CD14-positive monocyte (primary cell): ENCODE data around the gene KLF13. TPM values are rescaled to one million over a fixed set of nuclear protein-coding genes. Genes with fewer than 3 reads are reported as not detected.
A peak's percentile ranks its signal among the peaks of the same experiment; 100 is the strongest.

Source experiments
- DNase-seq, 3 donors: peaks; one replicate each; pipeline ENCODE4 v3.0.0-alpha.2; 2011 to 2022
- H2AFZ ChIP-seq: 2 replicates; pipeline ENCODE4 v1.6.0; 2012; ENCODE audit warnings: mild to moderate bottlenecking, low read depth, low read length, inconsistent platforms; ENCODE audit not compliant: insufficient read depth, poor library complexity, severe bottlenecking
- H3K27ac ChIP-seq, 2 donors: 1 replicate in 1 of 2; 2 replicates in 1 of 2; pipeline ENCODE4 v1.5.1; 2012 to 2013; ENCODE audit warnings: low read length in 2 of 2, control low read depth in 1 of 2, inconsistent platforms in 1 of 2, low read depth in 1 of 2, mild to moderate bottlenecking in 1 of 2
- H3K27me3 ChIP-seq, 2 donors: one replicate each; pipeline versions ENCODE4 v1.6.0 to v1.6.1; 2011 to 2013; ENCODE audit warnings: low read length in 2 of 2; ENCODE audit not compliant: control insufficient read depth in 2 of 2, insufficient read depth in 2 of 2
- H3K36me3 ChIP-seq, 2 donors: replicated peaks in 1 of 2; 1 replicate in 1 of 2; 2 replicates in 1 of 2; pipeline versions ENCODE4 v1.5.1 to v1.6.1; 2012 to 2013; ENCODE audit warnings: low read length in 2 of 2, control low read depth in 1 of 2, inconsistent platforms in 1 of 2, mild to moderate bottlenecking in 1 of 2; ENCODE audit not compliant: insufficient read depth in 2 of 2, control insufficient read depth in 1 of 2
- H3K4me1 ChIP-seq, 2 donors: 1 replicate in 1 of 2; 2 replicates in 1 of 2; pipeline versions ENCODE4 v1.5.1 to v1.6.1; 2012 to 2013; ENCODE audit warnings: low read length in 2 of 2, control low read depth in 1 of 2, inconsistent platforms in 1 of 2, mild to moderate bottlenecking in 1 of 2, moderate library complexity in 1 of 2; ENCODE audit not compliant: insufficient read depth in 2 of 2, control insufficient read depth in 1 of 2
- H3K4me2 ChIP-seq: replicated peaks from 2 replicates; pipeline ENCODE3; 2012; ENCODE audit warnings: low read length, moderate library complexity, mild to moderate bottlenecking; ENCODE audit not compliant: poor library complexity, severe bottlenecking; ENCODE audit errors: extremely low read depth
- H3K4me3 ChIP-seq, 3 experiments: fragments of 200-600 bp in 1 of 3; sonication (generic) in 1 of 3; replicated peaks in 1 of 3; 1 replicate in 2 of 3; 2 replicates in 1 of 3; pipeline ENCODE4 v1.5.1; 2011 to 2013; ENCODE audit warnings: low read length in 3 of 3, mild to moderate bottlenecking in 3 of 3, control low read depth in 2 of 3, low read depth in 2 of 3, inconsistent platforms in 1 of 3, moderate library complexity in 1 of 3
- H3K79me2 ChIP-seq: 2 replicates; pipeline ENCODE4 v1.6.0; 2012; ENCODE audit warnings: mild to moderate bottlenecking, control low read depth, inconsistent platforms, low read length, moderate library complexity; ENCODE audit not compliant: insufficient read depth
- H3K9ac ChIP-seq: 2 replicates; pipeline ENCODE4 v1.6.0; 2017; ENCODE audit warnings: low read length, mild to moderate bottlenecking; ENCODE audit not compliant: insufficient read depth, poor library complexity, severe bottlenecking
- H3K9me3 ChIP-seq, 2 donors: replicated peaks in 1 of 2; 1 replicate in 1 of 2; 2 replicates in 1 of 2; pipeline versions ENCODE4 v1.5.1 to v1.6.1; 2012 to 2013; ENCODE audit warnings: low read length in 2 of 2, control low read depth in 1 of 2; ENCODE audit not compliant: control insufficient read depth in 1 of 2, insufficient read depth in 1 of 2
- H4K20me1 ChIP-seq: 2 replicates; pipeline ENCODE4 v1.6.0; 2012; ENCODE audit warnings: mild to moderate bottlenecking, low read length, control low read depth, moderate library complexity; ENCODE audit not compliant: insufficient read depth
- H3K27ac Mint-ChIP-seq, 7 donors: one replicate each; pipeline ENCODE4 v1.8.0; 2020; ENCODE audit warnings: mild to moderate bottlenecking in 7 of 7, mixed read lengths in 7 of 7, moderate library complexity in 6 of 7, inconsistent platforms in 2 of 7
- H3K27me3 Mint-ChIP-seq, 3 donors: one replicate each; pipeline ENCODE4 v1.8.0; 2021 to 2022; ENCODE audit warnings: low read depth in 3 of 3, mild to moderate bottlenecking in 3 of 3, mixed read lengths in 3 of 3, moderate library complexity in 3 of 3, inconsistent platforms in 1 of 3
- H3K36me3 Mint-ChIP-seq, 2 donors: one replicate each; pipeline ENCODE4 v1.8.0; 2020; ENCODE audit warnings: mixed read lengths in 2 of 2, inconsistent platforms in 1 of 2, mild to moderate bottlenecking in 1 of 2
- H3K4me1 Mint-ChIP-seq: one replicate; pipeline ENCODE4 v1.8.0; 2020; ENCODE audit warnings: mild to moderate bottlenecking, mixed read lengths
- H3K4me3 Mint-ChIP-seq, 2 donors: one replicate each; pipeline ENCODE4 v1.8.0; 2020; ENCODE audit warnings: mild to moderate bottlenecking in 2 of 2, mixed read lengths in 2 of 2, moderate library complexity in 1 of 2
- H3K9me3 Mint-ChIP-seq, 7 donors: one replicate each; pipeline ENCODE4 v1.8.0; 2020 to 2022; ENCODE audit warnings: mixed read lengths in 7 of 7, mild to moderate bottlenecking in 6 of 7, moderate library complexity in 6 of 7, inconsistent platforms in 2 of 7
- WGBS: methylation state at CpG from one replicate; pipeline ENCODE4 v1.1.5; 2013; ENCODE audit warnings: missing lambda C conversion rate; ENCODE audit not compliant: insufficient coverage; 5-methylcytosine and 5-hydroxymethylcytosine counted together
- intact Hi-C, 2 donors: fragments of 100-400 bp; cut with micrococcal nuclease; formaldehyde crosslinking; loops; one replicate each; pipeline versions ENCODE4 v1.15.0 to v1.15.1; 2023
- polyA plus RNA-seq, 3 donors: library from polyadenylated mRNA; depleted of rRNA in 1 of 3; unstranded in 2 of 3; stranded (reverse) in 1 of 3; fragments of 300-500 nt in 2 of 3; fragments of >200 nt in 1 of 3; fragmentation: Illumina TruSeq in 2 of 3; gene quantifications; 1 replicate in 2 of 3; 2 replicates in 1 of 3; pipeline ENCODE4 v1.2.3, GENCODE V29; 2012 to 2021
- TF ChIP-seq, protein P1 (sequence below): fragments of 200-600 bp; IDR thresholded peaks from one replicate; pipeline ENCODE4 v1.8.0; 2022; ENCODE audit warnings: antibody characterized with exemption, mild to moderate bottlenecking

Gene KLF13
- polyA plus RNA-seq, 3 donors = 22.5 to 121 (median 28.0) TPM

DNA sequence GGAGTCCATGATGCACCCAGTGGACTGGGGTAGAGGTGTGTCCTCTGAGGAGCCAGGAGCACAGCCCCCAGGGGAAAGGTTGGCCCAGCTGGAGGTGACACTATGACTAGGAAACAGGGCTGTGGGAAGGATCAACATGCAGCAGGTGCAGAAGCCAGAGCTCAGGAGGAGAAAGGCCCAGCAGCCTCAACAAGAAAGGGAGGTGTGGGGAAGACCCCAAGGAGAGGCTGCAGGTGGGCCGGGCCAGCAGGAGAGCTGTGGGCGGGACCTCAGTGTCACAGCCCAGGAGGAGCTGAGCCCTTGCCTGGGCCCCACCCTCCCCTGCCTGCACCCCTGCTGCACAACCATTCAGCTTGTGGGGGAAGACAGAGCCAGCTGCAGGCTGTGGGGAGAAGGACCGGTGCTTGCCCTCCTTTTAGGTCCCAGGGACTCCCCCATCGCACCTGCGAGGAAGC lies 18.4 kb upstream of the KLF13 start:
- Histone ChIP-seq H3K27me3 (no peaks in the 10 kb centered on the region), H3K9ac (no peak overlapping the region), H3K79me2 (no peaks in the 10 kb centered on the region), H3K36me3 (no peaks in the 10 kb centered on the region), H3K27ac (no peak overlapping the region), H3K4me2 (no peak overlapping the region), H3K9me3 (peaks cover 2 to 3% of the 10 kb centered on the region in 2 donors), H3K4me1 (peaks cover 14 to 18% of the 10 kb centered on the region in 2 donors), H2AFZ (no peak overlapping the region), H4K20me1 (no peaks in the 10 kb centered on the region), H3K4me3 (no peak overlapping the region)
- Mint-ChIP-seq H3K27me3 (peaks cover 5 to 10% (median 9%) of the 10 kb centered on the region in 3 donors), H3K36me3 (peaks cover 0 to 2% of the 10 kb centered on the region in 2 donors), H3K27ac (no peak overlapping the region), H3K4me3 (peak overlapping the region in 1 of 2 donors; percentile 21), H3K4me1 (peaks cover 38% of the 10 kb centered on the region), H3K9me3 (peaks cover 0 to 7% (median 3%) of the 10 kb centered on the region in 7 donors)
- DNase-seq = no peak
- TF ChIP-seq, protein P1, sequence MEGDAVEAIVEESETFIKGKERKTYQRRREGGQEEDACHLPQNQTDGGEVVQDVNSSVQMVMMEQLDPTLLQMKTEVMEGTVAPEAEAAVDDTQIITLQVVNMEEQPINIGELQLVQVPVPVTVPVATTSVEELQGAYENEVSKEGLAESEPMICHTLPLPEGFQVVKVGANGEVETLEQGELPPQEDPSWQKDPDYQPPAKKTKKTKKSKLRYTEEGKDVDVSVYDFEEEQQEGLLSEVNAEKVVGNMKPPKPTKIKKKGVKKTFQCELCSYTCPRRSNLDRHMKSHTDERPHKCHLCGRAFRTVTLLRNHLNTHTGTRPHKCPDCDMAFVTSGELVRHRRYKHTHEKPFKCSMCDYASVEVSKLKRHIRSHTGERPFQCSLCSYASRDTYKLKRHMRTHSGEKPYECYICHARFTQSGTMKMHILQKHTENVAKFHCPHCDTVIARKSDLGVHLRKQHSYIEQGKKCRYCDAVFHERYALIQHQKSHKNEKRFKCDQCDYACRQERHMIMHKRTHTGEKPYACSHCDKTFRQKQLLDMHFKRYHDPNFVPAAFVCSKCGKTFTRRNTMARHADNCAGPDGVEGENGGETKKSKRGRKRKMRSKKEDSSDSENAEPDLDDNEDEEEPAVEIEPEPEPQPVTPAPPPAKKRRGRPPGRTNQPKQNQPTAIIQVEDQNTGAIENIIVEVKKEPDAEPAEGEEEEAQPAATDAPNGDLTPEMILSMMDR = no peak
- intact Hi-C loops = no loop called here
- no CpG with 5 or more reads among the region's 5 CpGs for WGBS

DNA sequence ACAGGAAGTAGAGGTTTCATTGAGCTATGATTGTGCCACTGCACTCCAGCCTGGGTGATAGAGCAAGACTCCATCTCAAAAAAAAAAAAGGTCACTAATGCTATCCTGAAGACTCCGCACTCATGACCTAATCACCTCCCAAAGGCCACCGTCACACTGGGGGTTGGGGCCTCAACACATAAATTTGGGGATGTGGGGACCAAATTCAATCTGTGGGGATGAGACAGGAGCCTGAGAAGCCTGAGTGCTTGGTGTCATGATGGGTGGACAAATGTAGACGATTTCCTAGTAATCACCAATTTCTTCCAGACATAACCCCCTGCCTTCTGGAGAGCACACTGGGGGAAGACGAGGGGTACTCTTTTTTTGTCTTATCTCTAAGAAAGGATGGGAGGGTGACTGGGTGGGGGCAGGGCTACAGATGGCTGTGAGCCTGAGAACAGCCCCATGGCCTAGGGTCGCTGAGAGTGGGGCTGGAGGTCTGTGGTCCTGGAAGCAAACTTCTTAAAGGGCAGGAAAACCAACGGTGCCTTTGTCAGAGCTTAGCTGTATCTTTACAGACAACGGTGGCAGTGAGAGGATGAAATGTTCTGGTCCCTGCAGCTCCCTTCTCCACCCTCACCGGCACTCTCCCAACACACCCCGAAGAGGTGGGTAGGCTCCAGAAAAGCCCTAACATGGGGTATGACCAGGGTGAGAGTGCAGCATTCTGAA lies 16.6 kb upstream of the KLF13 start:
- H3K27me3 Mint-ChIP-seq = peaks cover 5 to 10% (median 7%) of the 10 kb centered on the region in 3 donors
- Histone ChIP-seq H3K36me3 (no peaks in the 10 kb centered on the region), H3K9me3 (peaks cover 11 to 16% of the 10 kb centered on the region in 2 donors), H3K27ac (no peak overlapping the region), H3K27me3 (no peaks in the 10 kb centered on the region), H2AFZ (no peak overlapping the region), H3K4me2 (no peak overlapping the region), H3K4me1 (peaks cover 1 to 4% of the 10 kb centered on the region in 2 donors), H3K9ac (no peak overlapping the region), H3K4me3 (no peak overlapping the region), H4K20me1 (no peaks in the 10 kb centered on the region), H3K79me2 (no peaks in the 10 kb centered on the region)
- peaks cover 2 to 3% of the 10 kb centered on the region in 2 donors for H3K36me3 Mint-ChIP-seq
- no peak for DNase-seq
- 100% methylated on average over 1 of the region's 9 CpGs for WGBS
- H3K9me3 Mint-ChIP-seq = peaks cover 0 to 17% (median 13%) of the 10 kb centered on the region in 7 donors
- peak overlapping the region in 1 of 7 donors; percentile 70 for H3K27ac Mint-ChIP-seq
- intact Hi-C loops = no loop called here
- H3K4me3 Mint-ChIP-seq = no peak overlapping the region
- TF ChIP-seq, protein P1 = no peak
- H3K4me1 Mint-ChIP-seq = peaks cover 21% of the 10 kb centered on the region
